Nephron progenitor cell (in vitro differentiated cells): Measurements from ENCODE around the gene ATP10D.
"Not testable (repeated sequence)": the region's sequence is repeated elsewhere in the genome, so short reads cannot be mapped to it uniquely, and the experiment has no call there.

Experiments
- DNase-seq: peaks from one replicate; pipeline ENCODE4 v3.0.0; 2021
- H3K27ac Mint-ChIP-seq: 2 replicates; pipeline ENCODE4 v1.8.0; 2021; ENCODE audit warnings: mild to moderate bottlenecking, moderate library complexity, mixed read lengths
- H3K27me3 Mint-ChIP-seq: 2 replicates; pipeline ENCODE4 v1.8.0; 2021; ENCODE audit warnings: mild to moderate bottlenecking, low read depth, mixed read lengths; ENCODE audit not compliant: poor library complexity
- H3K36me3 Mint-ChIP-seq: 2 replicates; pipeline ENCODE4 v1.8.0; 2021; ENCODE audit warnings: low read depth, mixed read lengths
- H3K4me1 Mint-ChIP-seq: 2 replicates; pipeline ENCODE4 v1.8.0; 2021; ENCODE audit warnings: mixed read lengths
- H3K4me3 Mint-ChIP-seq: 2 replicates; pipeline ENCODE4 v1.8.0; 2021; ENCODE audit warnings: mild to moderate bottlenecking, moderate library complexity, mixed read lengths
- H3K9me3 Mint-ChIP-seq: 2 replicates; pipeline ENCODE4 v1.8.0; 2021; ENCODE audit warnings: mild to moderate bottlenecking, moderate library complexity, mixed read lengths
- TF ChIP-seq, protein P1 (sequence below): fragments of 200-600 bp; sonication (generic); IDR thresholded peaks from 2 replicates; pipeline ENCODE4 v1.5.0; 2021; ENCODE audit warnings: antibody characterized with exemption

Gene ATP10D

DNA sequence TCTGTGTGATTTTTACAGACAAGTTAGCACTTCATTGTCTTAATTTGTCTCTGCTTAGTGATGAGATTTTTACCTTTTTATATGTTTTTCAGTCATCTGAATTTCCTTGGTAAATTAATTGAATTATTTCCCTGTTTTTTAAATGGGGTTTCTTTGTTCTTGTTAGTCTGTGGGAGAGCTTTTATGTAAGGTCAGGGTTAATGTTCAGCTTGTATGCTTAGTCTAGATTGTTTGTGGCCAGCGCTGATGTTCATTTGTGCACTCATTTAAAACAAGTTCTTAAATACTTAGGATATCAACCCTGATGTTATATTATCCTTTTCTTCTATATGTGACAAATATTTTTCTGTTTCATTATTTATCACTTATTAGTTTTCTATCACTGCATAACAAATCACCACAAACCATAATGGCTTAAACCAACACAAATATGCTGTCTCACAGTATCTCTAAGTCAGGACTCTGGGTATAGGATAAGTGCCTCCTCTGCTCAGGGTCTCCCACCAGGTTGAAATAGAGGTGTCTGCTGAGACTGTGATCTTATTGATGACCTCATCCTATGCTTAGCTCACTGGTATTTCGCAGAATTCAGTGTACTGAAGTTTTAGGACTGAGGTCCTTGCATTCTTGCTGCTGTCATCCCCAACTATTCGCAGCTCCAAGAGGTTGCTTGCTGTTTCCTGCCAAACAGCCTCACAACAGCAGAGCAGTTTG is 53.2 kb downstream of the ATP10D start:
- H3K4me1 Mint-ChIP-seq, result no peaks in the 10 kb centered on the region
- TF ChIP-seq, protein P1, sequence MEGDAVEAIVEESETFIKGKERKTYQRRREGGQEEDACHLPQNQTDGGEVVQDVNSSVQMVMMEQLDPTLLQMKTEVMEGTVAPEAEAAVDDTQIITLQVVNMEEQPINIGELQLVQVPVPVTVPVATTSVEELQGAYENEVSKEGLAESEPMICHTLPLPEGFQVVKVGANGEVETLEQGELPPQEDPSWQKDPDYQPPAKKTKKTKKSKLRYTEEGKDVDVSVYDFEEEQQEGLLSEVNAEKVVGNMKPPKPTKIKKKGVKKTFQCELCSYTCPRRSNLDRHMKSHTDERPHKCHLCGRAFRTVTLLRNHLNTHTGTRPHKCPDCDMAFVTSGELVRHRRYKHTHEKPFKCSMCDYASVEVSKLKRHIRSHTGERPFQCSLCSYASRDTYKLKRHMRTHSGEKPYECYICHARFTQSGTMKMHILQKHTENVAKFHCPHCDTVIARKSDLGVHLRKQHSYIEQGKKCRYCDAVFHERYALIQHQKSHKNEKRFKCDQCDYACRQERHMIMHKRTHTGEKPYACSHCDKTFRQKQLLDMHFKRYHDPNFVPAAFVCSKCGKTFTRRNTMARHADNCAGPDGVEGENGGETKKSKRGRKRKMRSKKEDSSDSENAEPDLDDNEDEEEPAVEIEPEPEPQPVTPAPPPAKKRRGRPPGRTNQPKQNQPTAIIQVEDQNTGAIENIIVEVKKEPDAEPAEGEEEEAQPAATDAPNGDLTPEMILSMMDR, result no peak
- H3K9me3 Mint-ChIP-seq, result no peaks in the 10 kb centered on the region
- no peak for DNase-seq
- no peak overlapping the region for H3K27ac Mint-ChIP-seq
- no peaks in the 10 kb centered on the region for H3K27me3 Mint-ChIP-seq
- no peak overlapping the region for H3K4me3 Mint-ChIP-seq
- peaks cover 19% of the 10 kb centered on the region for H3K36me3 Mint-ChIP-seq

DNA sequence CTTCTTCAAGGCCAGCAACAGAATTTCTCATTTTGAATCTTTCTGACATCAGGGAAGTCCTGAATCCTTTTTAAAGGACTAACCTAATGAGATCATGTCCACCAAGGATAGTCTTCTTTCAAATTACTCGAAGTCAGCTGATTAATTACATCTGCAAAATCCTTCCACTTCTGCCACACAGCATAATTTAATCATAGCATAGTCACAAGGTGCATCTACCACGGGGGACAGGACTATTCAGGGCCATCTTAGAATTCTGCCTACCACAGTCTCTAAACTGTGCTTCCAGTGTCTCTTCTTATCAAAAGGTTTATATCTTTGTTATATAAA is 53.7 kb downstream of the ATP10D start:
- Mint-ChIP-seq H3K27ac (no peak overlapping the region), H3K27me3 (no peaks in the 10 kb centered on the region), H3K4me3 (no peak overlapping the region), H3K9me3 (no peaks in the 10 kb centered on the region), H3K4me1 (no peaks in the 10 kb centered on the region), H3K36me3 (peaks cover 19% of the 10 kb centered on the region)
- no peak for DNase-seq
- TF ChIP-seq, protein P1, result no peak

DNA sequence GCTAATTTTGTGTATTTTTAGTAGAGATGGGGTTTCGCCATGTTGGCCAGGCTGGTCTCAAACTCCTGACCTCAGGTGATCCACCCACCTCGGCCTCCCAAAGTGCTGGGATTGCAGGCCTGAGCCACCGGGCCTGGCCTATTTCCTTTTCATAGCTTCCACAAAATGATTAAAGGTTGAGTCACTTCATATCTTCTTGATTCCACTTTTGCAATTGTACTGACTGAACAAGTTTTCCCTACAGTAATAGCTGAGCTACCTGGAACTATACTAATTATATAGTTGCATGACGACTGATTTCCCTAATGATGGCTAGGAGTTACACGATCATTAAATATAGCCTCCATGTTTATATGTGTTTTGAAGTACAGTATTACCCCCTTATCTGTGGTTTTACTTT is 57.6 kb downstream of the ATP10D start:
- DNase-seq, H3K36me3 Mint-ChIP-seq, H3K27ac Mint-ChIP-seq, H3K9me3 Mint-ChIP-seq, H3K4me3 Mint-ChIP-seq, H3K4me1 Mint-ChIP-seq, H3K27me3 Mint-ChIP-seq: not testable (repeated sequence)

DNA sequence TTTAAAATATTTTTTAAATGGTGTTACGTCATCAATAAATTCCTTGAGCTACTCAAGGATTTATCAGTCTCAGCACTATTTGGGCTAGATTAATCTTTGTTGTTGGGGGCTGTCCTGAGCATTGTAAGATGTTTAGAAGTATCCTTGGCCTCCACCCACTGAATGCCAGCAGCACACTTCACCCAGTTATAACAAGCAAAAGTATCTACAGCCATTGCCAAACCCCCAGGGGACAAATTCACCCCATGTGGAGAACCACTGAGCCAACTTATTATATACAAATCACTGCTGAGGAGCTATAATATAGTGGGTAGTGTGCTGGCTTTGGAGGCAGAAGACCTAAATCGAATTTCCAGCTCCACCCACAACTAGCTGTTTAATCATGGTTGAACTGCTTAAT is 58.3 kb downstream of the ATP10D start:
- Mint-ChIP-seq H3K27ac (no peak overlapping the region), H3K4me3 (no peak overlapping the region), H3K9me3 (no peaks in the 10 kb centered on the region), H3K4me1 (no peaks in the 10 kb centered on the region), H3K27me3 (no peaks in the 10 kb centered on the region), H3K36me3 (no peaks in the 10 kb centered on the region)
- no peak for DNase-seq
- TF ChIP-seq, protein P1, result no peak

DNA sequence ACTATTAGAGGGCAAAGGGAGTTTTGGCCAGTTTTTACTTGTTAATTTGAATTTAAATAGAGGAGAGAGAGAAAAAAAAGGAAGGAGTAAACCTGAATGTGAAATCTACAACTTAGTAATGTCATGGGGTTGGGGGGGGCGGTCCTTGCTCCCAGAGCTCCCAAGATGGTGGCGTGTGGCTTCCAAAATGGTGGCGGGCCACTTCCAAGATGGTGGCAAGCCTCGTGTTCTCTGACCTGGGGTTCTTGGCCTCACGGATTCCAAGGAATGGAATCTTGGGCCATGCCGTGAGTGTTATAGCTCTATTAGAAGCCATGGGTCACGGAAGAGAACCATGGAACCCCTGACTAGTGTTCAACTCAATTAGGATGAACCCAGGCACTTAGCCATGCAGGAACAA is 65.3 kb downstream of the ATP10D start:
- not testable (repeated sequence) for H3K27ac Mint-ChIP-seq, H3K4me3 Mint-ChIP-seq, H3K36me3 Mint-ChIP-seq, H3K9me3 Mint-ChIP-seq, DNase-seq, H3K4me1 Mint-ChIP-seq, H3K27me3 Mint-ChIP-seq

DNA sequence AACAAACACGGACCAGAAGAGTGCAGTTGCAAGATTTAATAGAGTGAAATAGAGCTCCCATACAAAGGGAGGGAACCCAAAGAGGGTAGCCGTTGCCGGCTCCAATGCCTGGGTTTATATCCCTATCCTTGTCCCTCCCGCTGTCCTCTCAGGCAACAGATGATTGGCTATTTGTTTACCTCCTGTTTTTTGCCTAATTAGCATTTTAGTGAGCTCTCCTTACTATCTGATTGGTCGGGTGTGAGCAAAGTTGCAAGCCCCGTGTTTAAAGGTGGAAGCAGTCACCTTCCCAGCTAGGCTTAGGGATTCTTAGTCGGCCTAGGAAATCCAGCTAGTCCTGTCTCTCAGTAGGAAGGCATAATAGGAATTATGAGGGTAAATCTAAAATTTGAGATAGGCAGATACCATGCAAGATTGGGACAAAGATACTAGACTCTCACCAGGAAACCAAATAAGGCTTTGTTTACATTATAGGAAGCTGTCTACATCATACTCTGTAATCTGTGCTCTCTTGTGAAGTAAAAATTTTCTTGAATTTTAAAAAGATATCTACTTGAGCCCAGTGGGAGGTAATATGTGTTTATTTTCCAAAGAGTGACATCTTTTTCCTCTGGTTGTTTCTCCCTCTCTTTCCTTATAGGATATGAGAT is 65.9 kb downstream of the ATP10D start:
- TF ChIP-seq, protein P1, result no peak
- Mint-ChIP-seq H3K4me1 (no peaks in the 10 kb centered on the region), H3K36me3 (peaks cover 6% of the 10 kb centered on the region), H3K4me3 (no peak overlapping the region), H3K9me3 (no peaks in the 10 kb centered on the region), H3K27me3 (no peaks in the 10 kb centered on the region), H3K27ac (no peak overlapping the region)
- DNase-seq, result no peak

DNA sequence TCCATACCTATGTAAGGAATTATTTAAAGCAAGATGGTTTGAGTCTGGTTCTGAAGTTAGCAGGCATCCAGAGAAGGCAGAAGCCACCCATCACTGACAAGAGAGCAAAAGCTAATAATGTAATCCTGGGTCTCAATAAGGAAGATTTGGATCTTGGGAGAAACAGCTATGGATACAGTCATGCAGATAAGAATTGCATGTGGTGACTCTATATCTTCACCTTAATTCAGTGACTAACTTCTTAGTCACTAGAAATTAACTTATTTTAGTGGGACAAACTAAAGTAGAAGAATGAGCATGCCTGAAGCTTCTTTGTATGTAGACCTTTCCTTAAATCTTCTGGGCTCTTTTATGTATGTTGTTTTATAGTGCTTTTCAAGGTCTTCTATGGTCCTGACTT is 66.6 kb downstream of the ATP10D start:
- no peaks in the 10 kb centered on the region for H3K4me1 Mint-ChIP-seq
- H3K27me3 Mint-ChIP-seq, result no peaks in the 10 kb centered on the region
- no peak overlapping the region for H3K27ac Mint-ChIP-seq
- no peak for DNase-seq
- peaks cover 6% of the 10 kb centered on the region for H3K36me3 Mint-ChIP-seq
- no peaks in the 10 kb centered on the region for H3K9me3 Mint-ChIP-seq
- H3K4me3 Mint-ChIP-seq, result no peak overlapping the region
- TF ChIP-seq, protein P1, result no peak
